ENCODE results near the gene KRTAP5-10.

DNA sequence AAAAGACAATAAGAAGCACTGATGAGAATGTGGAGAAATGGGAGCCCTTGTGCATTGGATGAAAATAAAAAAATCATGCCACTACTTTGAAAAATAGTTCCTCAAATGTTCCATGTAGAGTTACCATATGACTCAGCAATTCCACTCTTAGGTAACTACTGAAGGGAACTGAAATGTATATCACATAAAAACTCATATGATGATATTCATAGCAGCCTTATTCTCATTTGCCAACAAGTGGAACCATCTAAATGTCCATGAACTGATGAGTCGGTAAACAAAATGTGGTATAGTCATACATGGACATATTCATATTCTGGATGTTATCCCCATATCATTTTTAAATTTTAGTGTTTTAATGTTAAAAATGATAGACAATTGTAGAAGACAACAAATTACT, 13.7 kb upstream of the KRTAP5-10 start:
- TF ChIP-seq, protein P1, sequence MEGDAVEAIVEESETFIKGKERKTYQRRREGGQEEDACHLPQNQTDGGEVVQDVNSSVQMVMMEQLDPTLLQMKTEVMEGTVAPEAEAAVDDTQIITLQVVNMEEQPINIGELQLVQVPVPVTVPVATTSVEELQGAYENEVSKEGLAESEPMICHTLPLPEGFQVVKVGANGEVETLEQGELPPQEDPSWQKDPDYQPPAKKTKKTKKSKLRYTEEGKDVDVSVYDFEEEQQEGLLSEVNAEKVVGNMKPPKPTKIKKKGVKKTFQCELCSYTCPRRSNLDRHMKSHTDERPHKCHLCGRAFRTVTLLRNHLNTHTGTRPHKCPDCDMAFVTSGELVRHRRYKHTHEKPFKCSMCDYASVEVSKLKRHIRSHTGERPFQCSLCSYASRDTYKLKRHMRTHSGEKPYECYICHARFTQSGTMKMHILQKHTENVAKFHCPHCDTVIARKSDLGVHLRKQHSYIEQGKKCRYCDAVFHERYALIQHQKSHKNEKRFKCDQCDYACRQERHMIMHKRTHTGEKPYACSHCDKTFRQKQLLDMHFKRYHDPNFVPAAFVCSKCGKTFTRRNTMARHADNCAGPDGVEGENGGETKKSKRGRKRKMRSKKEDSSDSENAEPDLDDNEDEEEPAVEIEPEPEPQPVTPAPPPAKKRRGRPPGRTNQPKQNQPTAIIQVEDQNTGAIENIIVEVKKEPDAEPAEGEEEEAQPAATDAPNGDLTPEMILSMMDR (IDR thresholded peaks at IDR 0.05; ENCODE audit: insufficient read depth, low read length, poor library complexity, severe bottlenecking): no peak
- no peak for TF ChIP-seq EZH2phosphoT487 (conservative IDR thresholded peaks at IDR 0.05; ENCODE audit: low read length)

Measured in SU-DHL-6 (cell line).